Loucy (cell line): Measurements from ENCODE around the gene PCDHGB1.

Source experiments
- CTCF ChIP-seq: fragments of 200-600 bp; sonication (generic); conservative IDR thresholded peaks from 2 replicates; pipeline ENCODE4 v1.5.1; 2014; ENCODE audit warnings: mild to moderate bottlenecking, antibody characterized with exemption, low read length
- EZH2phosphoT487 ChIP-seq: fragments of 200-600 bp; IDR thresholded peaks from 2 replicates; pipeline ENCODE4 v1.6.1; 2018; ENCODE audit warnings: antibody characterized with exemption, mild to moderate bottlenecking, moderate library complexity, borderline replicate concordance

- peak; percentile 65 for TF ChIP-seq CTCF
- TF ChIP-seq EZH2phosphoT487 = no peak
Observed at GRCh38 chr5:141349917-141350619, at the start of gene PCDHGB1.
